HL-60 (cell line): ENCODE measurements around the gene CDH23.

Experiments used
- DNase-seq, 2 experiments: peaks; one replicate each; pipeline ENCODE4 v3.0.0-alpha.2; 2010 to 2020; ENCODE audit warnings: low read depth in 1 of 2, low spot score in 1 of 2
- H3K27ac ChIP-seq: fragments of 250-450 bp; sonication (Bioruptor Pico); replicated peaks from 2 replicates; pipeline ENCODE4 v1.5.1; 2020; ENCODE audit warnings: mild to moderate bottlenecking, moderate library complexity
- H3K27me3 ChIP-seq: fragments of 250-450 bp; sonication (Bioruptor Pico); 2 replicates; pipeline ENCODE4 v1.5.1; 2021; ENCODE audit warnings: mild to moderate bottlenecking, moderate library complexity; ENCODE audit not compliant: insufficient read depth, poor library complexity, severe bottlenecking
- H3K4me3 ChIP-seq: replicated peaks from 2 replicates; pipeline ENCODE4 v1.5.1; 2011; ENCODE audit warnings: mild to moderate bottlenecking, control low read depth, low read length; ENCODE audit not compliant: insufficient read depth
- GABPA ChIP-seq: IDR thresholded peaks from 2 replicates; pipeline ENCODE4 v1.6.1; 2012; ENCODE audit warnings: low read depth
- POLR2AphosphoS5 ChIP-seq: IDR thresholded peaks from 2 replicates; pipeline ENCODE4 v1.6.1; 2012; ENCODE audit warnings: low read depth
- SPI1 ChIP-seq: IDR thresholded peaks from 2 replicates; pipeline ENCODE4 v1.6.1; 2012; ENCODE audit warnings: low read depth, mild to moderate bottlenecking, borderline replicate concordance
- TF ChIP-seq, protein P1 (sequence below): IDR thresholded peaks from one replicate; pipeline ENCODE4 v1.5.1; 2011; ENCODE audit warnings: low read length, control low read depth, inconsistent platforms; ENCODE audit not compliant: insufficient read depth
- TF ChIP-seq, protein P2 (sequence below): IDR thresholded peaks from 2 replicates; pipeline ENCODE4 v1.6.1; 2012; ENCODE audit warnings: low read depth; ENCODE audit not compliant: insufficient replicate concordance

Gene CDH23

GRCh38 chr10:71432101-71432905, 35.6 kb downstream of the CDH23 start:
- no peak for TF ChIP-seq GABPA
- no peak for TF ChIP-seq POLR2AphosphoS5
- TF ChIP-seq, protein P1, sequence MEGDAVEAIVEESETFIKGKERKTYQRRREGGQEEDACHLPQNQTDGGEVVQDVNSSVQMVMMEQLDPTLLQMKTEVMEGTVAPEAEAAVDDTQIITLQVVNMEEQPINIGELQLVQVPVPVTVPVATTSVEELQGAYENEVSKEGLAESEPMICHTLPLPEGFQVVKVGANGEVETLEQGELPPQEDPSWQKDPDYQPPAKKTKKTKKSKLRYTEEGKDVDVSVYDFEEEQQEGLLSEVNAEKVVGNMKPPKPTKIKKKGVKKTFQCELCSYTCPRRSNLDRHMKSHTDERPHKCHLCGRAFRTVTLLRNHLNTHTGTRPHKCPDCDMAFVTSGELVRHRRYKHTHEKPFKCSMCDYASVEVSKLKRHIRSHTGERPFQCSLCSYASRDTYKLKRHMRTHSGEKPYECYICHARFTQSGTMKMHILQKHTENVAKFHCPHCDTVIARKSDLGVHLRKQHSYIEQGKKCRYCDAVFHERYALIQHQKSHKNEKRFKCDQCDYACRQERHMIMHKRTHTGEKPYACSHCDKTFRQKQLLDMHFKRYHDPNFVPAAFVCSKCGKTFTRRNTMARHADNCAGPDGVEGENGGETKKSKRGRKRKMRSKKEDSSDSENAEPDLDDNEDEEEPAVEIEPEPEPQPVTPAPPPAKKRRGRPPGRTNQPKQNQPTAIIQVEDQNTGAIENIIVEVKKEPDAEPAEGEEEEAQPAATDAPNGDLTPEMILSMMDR: no peak

GRCh38 chr10:71432956-71433767, 36.4 kb downstream of the CDH23 start:
- no peak for DNase-seq
- TF ChIP-seq, protein P2, sequence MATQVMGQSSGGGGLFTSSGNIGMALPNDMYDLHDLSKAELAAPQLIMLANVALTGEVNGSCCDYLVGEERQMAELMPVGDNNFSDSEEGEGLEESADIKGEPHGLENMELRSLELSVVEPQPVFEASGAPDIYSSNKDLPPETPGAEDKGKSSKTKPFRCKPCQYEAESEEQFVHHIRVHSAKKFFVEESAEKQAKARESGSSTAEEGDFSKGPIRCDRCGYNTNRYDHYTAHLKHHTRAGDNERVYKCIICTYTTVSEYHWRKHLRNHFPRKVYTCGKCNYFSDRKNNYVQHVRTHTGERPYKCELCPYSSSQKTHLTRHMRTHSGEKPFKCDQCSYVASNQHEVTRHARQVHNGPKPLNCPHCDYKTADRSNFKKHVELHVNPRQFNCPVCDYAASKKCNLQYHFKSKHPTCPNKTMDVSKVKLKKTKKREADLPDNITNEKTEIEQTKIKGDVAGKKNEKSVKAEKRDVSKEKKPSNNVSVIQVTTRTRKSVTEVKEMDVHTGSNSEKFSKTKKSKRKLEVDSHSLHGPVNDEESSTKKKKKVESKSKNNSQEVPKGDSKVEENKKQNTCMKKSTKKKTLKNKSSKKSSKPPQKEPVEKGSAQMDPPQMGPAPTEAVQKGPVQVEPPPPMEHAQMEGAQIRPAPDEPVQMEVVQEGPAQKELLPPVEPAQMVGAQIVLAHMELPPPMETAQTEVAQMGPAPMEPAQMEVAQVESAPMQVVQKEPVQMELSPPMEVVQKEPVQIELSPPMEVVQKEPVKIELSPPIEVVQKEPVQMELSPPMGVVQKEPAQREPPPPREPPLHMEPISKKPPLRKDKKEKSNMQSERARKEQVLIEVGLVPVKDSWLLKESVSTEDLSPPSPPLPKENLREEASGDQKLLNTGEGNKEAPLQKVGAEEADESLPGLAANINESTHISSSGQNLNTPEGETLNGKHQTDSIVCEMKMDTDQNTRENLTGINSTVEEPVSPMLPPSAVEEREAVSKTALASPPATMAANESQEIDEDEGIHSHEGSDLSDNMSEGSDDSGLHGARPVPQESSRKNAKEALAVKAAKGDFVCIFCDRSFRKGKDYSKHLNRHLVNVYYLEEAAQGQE: no peak
- no peak for TF ChIP-seq GABPA
- TF ChIP-seq POLR2AphosphoS5: no peak
- no peak for TF ChIP-seq SPI1
- TF ChIP-seq, protein P1: no peak

More at GRCh38 chr10:71432101-71432905, 35.6 kb downstream of the CDH23 start:
- H3K27ac ChIP-seq: no peak overlapping the region
- H3K4me3 ChIP-seq: no peak overlapping the region
- DNase-seq: no peak
- H3K27me3 ChIP-seq: no peaks in the 10 kb centered on the region

DNA sequence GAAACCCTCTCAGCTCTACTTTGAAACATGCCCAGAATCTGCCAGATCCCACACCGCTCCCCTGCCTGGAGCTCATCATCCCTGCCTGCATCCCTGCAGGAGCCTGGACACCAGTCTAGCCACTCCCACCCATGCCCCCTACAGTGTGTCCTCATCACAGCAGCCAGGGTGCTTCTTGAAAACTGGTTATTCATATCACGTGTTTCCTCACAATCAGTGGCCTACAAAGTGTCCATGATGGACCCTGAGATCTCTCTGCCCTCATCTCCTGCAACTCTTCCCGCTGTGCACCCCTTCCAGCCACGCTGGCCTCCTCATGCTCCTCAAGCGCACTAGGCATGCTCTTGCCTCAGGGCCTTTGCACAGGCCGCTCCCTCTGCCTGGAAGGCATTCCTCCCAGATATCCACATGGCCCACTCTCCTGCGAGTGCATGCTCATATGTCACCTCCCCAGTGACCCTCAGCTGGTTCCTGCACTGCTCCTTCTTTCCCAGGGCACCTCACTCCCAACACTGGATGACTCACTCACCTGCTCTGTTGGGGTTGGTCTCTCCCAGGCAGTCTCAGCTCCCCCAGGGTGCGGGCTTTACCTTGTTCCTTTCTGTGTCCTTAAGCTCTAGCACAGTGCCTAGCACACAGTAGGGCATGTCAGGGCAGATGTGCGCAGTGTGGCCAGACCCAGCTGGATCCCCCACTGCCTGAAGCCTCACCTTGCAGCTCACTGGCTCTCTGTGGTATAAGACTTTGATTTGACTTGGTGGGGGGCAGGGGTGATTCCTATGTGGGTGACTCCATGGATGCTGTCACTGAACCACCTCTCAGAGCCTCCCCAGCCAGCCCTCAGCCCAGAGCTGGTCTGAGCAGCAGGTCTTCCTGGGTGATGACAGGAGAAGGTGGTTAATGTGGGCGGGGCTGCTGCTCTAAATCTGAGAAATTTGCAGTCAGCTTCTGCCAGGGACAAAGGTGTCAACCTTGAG, 37.3 kb downstream of the CDH23 start:
- H3K27ac ChIP-seq: no peak overlapping the region
- H3K4me3 ChIP-seq: no peak overlapping the region
- H3K27me3 ChIP-seq: no peaks in the 10 kb centered on the region
- TF ChIP-seq, protein P1: no peak
- TF ChIP-seq SPI1 (no peak), POLR2AphosphoS5 (no peak), GABPA (no peak)
- TF ChIP-seq, protein P2: no peak
- no peak for DNase-seq

More at GRCh38 chr10:71432956-71433767, 36.4 kb downstream of the CDH23 start:
- H3K4me3 ChIP-seq: no peak overlapping the region
- H3K27ac ChIP-seq: no peak overlapping the region
- no peaks in the 10 kb centered on the region for H3K27me3 ChIP-seq
